Common myeloid progenitor, CD34-positive (primary cell): ENCODE results near the gene JAK3.
A peak's percentile ranks its signal among the peaks of the same experiment; 100 is the strongest.

ENCODE experiments used
- CTCF ChIA-PET: fragments of 350-600 bp; sonication (Branson Sonifier 250); formaldehyde crosslinking; loops from one replicate; lab custom pipeline; 2021; ENCODE audit warnings: antibody characterized with exemption; lab: Charles Lee
- POLR2A ChIA-PET: fragments of 350-600 bp; sonication (Branson Sonifier 250); formaldehyde crosslinking; loops from one replicate; lab custom pipeline; 2021; ENCODE audit warnings: antibody characterized with exemption; lab: Charles Lee
- DNase-seq, 3 donors: peaks; one replicate each; pipeline versions ENCODE4 v3.0.0 to v3.0.0-alpha.2; 2013
- H3K27ac ChIP-seq, 2 experiments: 1 replicate in 1 of 2; 2 replicates in 1 of 2; pipeline ENCODE4 v1.7.0; 2013; ENCODE audit warnings: inconsistent platforms in 2 of 2, low read length in 2 of 2, mild to moderate bottlenecking in 2 of 2, low read depth in 1 of 2, moderate library complexity in 1 of 2; ENCODE audit not compliant: severe bottlenecking in 2 of 2, insufficient read depth in 1 of 2, poor library complexity in 1 of 2
- H3K27me3 ChIP-seq, 5 experiments: replicated peaks in 2 of 5; 1 replicate in 3 of 5; 2 replicates in 2 of 5; pipeline versions ENCODE4 v1.6.1 to v1.7.0; 2013; ENCODE audit warnings: low read length in 4 of 5, mild to moderate bottlenecking in 2 of 5, moderate library complexity in 2 of 5, inconsistent platforms in 1 of 5; ENCODE audit not compliant: insufficient read depth in 5 of 5, control insufficient read depth in 4 of 5
- H3K36me3 ChIP-seq, 4 experiments: 1 replicate in 2 of 4; 2 replicates in 2 of 4; pipeline versions ENCODE4 v1.6.1 to v1.7.0; 2013; ENCODE audit warnings: low read length in 3 of 4, control low read depth in 1 of 4, mild to moderate bottlenecking in 1 of 4; ENCODE audit not compliant: control insufficient read depth in 4 of 4, insufficient read depth in 4 of 4
- H3K4me1 ChIP-seq, 4 experiments: 1 replicate in 3 of 4; 2 replicates in 1 of 4; pipeline versions ENCODE4 v1.6.1 to v1.7.1; 2013; ENCODE audit warnings: low read length in 3 of 4, mild to moderate bottlenecking in 3 of 4, control low read depth in 1 of 4, inconsistent platforms in 1 of 4, moderate library complexity in 1 of 4; ENCODE audit not compliant: control insufficient read depth in 4 of 4, insufficient read depth in 4 of 4; ENCODE audit errors: control extremely low read depth in 1 of 4
- H3K4me3 ChIP-seq, 7 experiments: 1 replicate in 4 of 7; 2 replicates in 3 of 7; pipeline versions ENCODE4 v1.5.1 to v1.7.0; 2013; ENCODE audit warnings: mild to moderate bottlenecking in 7 of 7, low read length in 6 of 7, moderate library complexity in 6 of 7, inconsistent platforms in 2 of 7, low read depth in 2 of 7, control low read depth in 1 of 7; ENCODE audit not compliant: insufficient read depth in 4 of 7, control insufficient read depth in 1 of 7; ENCODE audit errors: extremely low read depth in 1 of 7
- H3K9me3 ChIP-seq, 5 experiments: 1 replicate in 4 of 5; 2 replicates in 1 of 5; pipeline versions ENCODE4 v1.6.1 to v1.7.1; 2013; ENCODE audit warnings: low read length in 4 of 5, mild to moderate bottlenecking in 2 of 5, inconsistent platforms in 1 of 5, low read depth in 1 of 5, moderate library complexity in 1 of 5; ENCODE audit not compliant: control insufficient read depth in 4 of 5, insufficient read depth in 2 of 5; ENCODE audit errors: control extremely low read depth in 1 of 5
- WGBS: methylation state at CpG from one replicate; pipeline ENCODE4 v1.1.5; 2013; ENCODE audit not compliant: insufficient coverage; 5-methylcytosine and 5-hydroxymethylcytosine counted together

JAK3 gene

GRCh38 chr19:17872251-17873001 lies 24.6 kb upstream of the JAK3 start:
- CTCF ChIA-PET, result interaction anchor here (0.8 to 4.3 kb wide), 3 partner anchors 12 to 62 kb away, joined by 3 to 36 read pairs (median 29); partner anchors contain the start of genes CCDC124 and RPL18A
- Histone ChIP-seq H3K4me3 (peak overlapping the region in 6 of 7 experiments; percentile 26 to 74 (median 59)), H3K27ac (no peak overlapping the region), H3K9me3 (no peaks in the 10 kb centered on the region), H3K27me3 (peaks cover 0 to 20% (median 8%) of the 10 kb centered on the region in 5 experiments), H3K4me1 (peaks cover 0 to 27% (median 18%) of the 10 kb centered on the region in 4 experiments), H3K36me3 (no peaks in the 10 kb centered on the region)
- DNase-seq, result peak in 2 of 3 donors; percentile 51 to 60
- WGBS, result under 1% methylated on average over 39 of the region's 61 CpGs
- POLR2A ChIA-PET, result interaction anchor here (0.9 to 1.5 kb wide), 3 partner anchors 12 to 60 kb away, joined by 3 to 6 read pairs (median 5); partner anchors contain the start of genes CCDC124 and RPL18A

- peak within 1 kb of the TSS in 6 of 7 experiments; percentile 26 to 74 (median 59) for H3K4me3 ChIP-seq
- H3K27me3 ChIP-seq, result peaks cover 0 to 20% (median 8%) of the 10 kb centered on the region in 5 experiments
- no peak within 1 kb of the TSS for H3K27ac ChIP-seq
- POLR2A ChIA-PET, result interaction anchor here (0.9 to 1.5 kb wide), 3 partner anchors 12 to 61 kb away, joined by 3 to 6 read pairs (median 5); partner anchors contain the start of genes CCDC124 and RPL18A
- DNase-seq, result peak in 2 of 3 donors; percentile 52 to 64
- CTCF ChIA-PET, result interaction anchor here (0.8 to 4.3 kb wide), 4 partner anchors 11 to 63 kb away, joined by 3 to 36 read pairs (median 16); partner anchors contain the start of genes CCDC124 and RPL18A
- no peaks in the 10 kb centered on the region for H3K9me3 ChIP-seq
- H3K36me3 ChIP-seq, result no peaks in the 10 kb centered on the region
- peaks cover 0 to 27% (median 18%) of the 10 kb centered on the region in 4 experiments for H3K4me1 ChIP-seq
- 0% methylated on average over 15 of the region's 26 CpGs for WGBS
These were observed 24.1 kb upstream of the JAK3 start, which contains the start of gene SLC5A5 for GRCh38 chr19:17871878-17872250. Gene SLC5A5, plus strand, starts transcription at chr19:17871945. Its CDS starts 375 bp downstream, at chr19:17872320.

- WGBS, result 68% methylated on average over 10 of the region's 10 CpGs
- Histone ChIP-seq H3K27me3 (peaks cover 0 to 20% (median 8%) of the 10 kb centered on the region in 5 experiments), H3K36me3 (no peaks in the 10 kb centered on the region), H3K4me3 (peak overlapping the region in 4 of 7 experiments; percentile 19 to 74 (median 63)), H3K4me1 (peaks cover 0 to 27% (median 18%) of the 10 kb centered on the region in 4 experiments), H3K27ac (no peak overlapping the region), H3K9me3 (no peaks in the 10 kb centered on the region)
- POLR2A ChIA-PET, result interaction anchor here (0.9 to 1.5 kb wide), 3 partner anchors 11 to 62 kb away, joined by 3 to 6 read pairs (median 5); partner anchors contain the start of genes CCDC124 and RPL18A
- DNase-seq, result no peak
- CTCF ChIA-PET, result interaction anchor here (0.6 to 4.3 kb wide), 6 partner anchors 11 to 1622 kb away, joined by 3 to 36 read pairs (median 4); partner anchors contain the start of genes CCDC124 and RPL18A
These were observed 23.5 kb upstream of the JAK3 start for GRCh38 chr19:17871032-17871877.

DNA sequence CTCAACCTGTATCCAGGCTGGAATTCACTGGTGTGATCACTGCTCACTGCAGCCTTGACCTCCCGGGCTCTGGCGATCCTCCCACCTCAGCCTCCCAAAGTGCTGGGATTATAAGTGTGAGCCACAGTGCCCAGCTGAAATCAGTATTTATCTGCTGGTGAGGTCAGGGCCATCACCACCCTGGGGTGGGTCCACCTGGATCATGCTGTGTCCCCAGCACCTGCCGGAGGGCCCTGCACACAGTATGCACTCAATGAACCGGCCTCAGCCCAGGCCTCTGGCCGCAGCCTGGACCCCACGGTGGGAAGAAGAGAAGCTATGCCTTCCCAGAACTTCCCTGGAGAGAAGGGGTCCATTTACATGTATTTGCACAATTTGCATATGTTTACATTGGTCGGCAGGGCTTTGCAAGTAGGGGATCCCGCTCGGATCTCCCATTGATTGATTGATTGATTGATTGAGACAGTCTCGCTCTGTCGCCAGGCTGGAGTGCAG lies 21.4 kb upstream of the JAK3 start:
- ChIA-PET POLR2A (interaction anchor here (0.5 kb wide), 1 partner anchor 67 kb away, joined by 6 read pairs; no protein-coding TSS in a partner anchor), CTCF (interaction anchor here (1.8 to 4.3 kb wide), 2 partner anchors 10 to 62 kb away, joined by 5 to 36 read pairs; partner anchors contain the start of genes CCDC124 and RPL18A)
- no peak for DNase-seq
- 91% methylated on average over 9 of the region's 11 CpGs for WGBS
- Histone ChIP-seq H3K4me3 (no peak overlapping the region), H3K27ac (no peak overlapping the region), H3K9me3 (no peaks in the 10 kb centered on the region), H3K36me3 (peaks cover 0 to 14% (median 4%) of the 10 kb centered on the region in 4 experiments), H3K4me1 (peaks cover 0 to 25% (median 18%) of the 10 kb centered on the region in 4 experiments), H3K27me3 (peaks cover 0 to 20% (median 8%) of the 10 kb centered on the region in 5 experiments)

DNA sequence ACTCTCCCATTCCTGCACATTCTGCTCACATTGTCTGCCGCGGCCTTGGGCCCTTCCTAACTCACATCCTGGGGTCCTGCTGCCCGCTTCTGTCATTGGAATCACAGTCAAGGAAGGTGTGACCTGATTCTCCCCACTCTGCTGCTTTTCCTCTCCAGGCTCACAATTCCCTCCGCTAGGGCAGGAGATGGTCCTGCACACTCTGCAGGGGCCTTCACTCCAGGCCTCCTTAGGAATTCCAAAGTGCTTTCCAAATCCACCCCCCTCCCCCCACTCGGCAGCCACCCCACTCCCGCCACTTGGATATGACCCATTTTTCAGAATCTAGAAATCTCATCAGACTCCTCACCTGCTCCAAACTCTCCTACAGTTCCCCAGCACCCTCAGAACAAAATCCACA lies 20.9 kb upstream of the JAK3 start:
- H3K9me3 ChIP-seq, result no peaks in the 10 kb centered on the region
- no peak overlapping the region for H3K27ac ChIP-seq
- POLR2A ChIA-PET, result no interaction called here
- H3K4me1 ChIP-seq, result peaks cover 0 to 21% (median 14%) of the 10 kb centered on the region in 4 experiments
- no peak for DNase-seq
- CTCF ChIA-PET, result interaction anchor here (1.8 to 4.3 kb wide), 2 partner anchors 9 to 63 kb away, joined by 5 to 36 read pairs; partner anchors contain the start of genes CCDC124 and RPL18A
- peaks cover 0 to 18% (median 6%) of the 10 kb centered on the region in 5 experiments for H3K27me3 ChIP-seq
- H3K4me3 ChIP-seq, result no peak overlapping the region
- peaks cover 0 to 19% (median 8%) of the 10 kb centered on the region in 4 experiments for H3K36me3 ChIP-seq
- 93% methylated on average over 6 of the region's 6 CpGs for WGBS

DNA sequence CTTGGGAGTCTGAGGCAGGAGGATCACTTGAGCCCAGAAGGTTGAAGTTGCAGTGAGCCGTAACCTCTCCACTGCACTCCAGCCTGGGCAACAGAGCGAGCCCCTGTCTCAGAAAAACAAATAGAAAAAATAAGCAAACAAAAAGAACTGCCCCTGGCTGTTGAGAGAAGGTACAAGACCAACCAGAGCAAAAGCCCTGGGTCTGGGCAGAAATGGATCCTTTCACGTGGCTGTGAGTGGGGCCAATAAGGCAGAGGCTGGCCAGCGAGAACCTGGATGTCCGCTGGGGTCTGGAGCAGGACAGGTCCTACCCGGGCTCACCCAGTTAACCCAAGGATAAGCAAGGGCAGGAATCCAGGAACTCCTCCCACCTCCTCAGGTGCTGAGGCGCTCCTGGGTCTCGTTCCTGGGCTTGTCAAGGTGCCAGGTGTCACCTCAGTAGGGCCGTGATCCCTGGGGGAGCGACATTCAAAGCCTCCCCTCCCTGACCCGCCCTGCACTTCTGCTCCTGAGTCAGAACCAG lies 19.2 kb upstream of the JAK3 start:
- Histone ChIP-seq H3K9me3 (no peaks in the 10 kb centered on the region), H3K4me3 (no peak overlapping the region), H3K27me3 (peaks cover 0 to 7% (median 4%) of the 10 kb centered on the region in 5 experiments), H3K36me3 (peaks cover 5 to 35% (median 23%) of the 10 kb centered on the region in 4 experiments), H3K4me1 (peaks cover 0 to 7% (median 3%) of the 10 kb centered on the region in 4 experiments), H3K27ac (no peak overlapping the region)
- DNase-seq, result no peak
- ChIA-PET POLR2A (no interaction called here), CTCF (interaction anchor here (1.0 to 1.1 kb wide), 3 partner anchors 66 to 128 kb away, joined by 3 to 5 read pairs (median 4); partner anchors contain the start of gene CCDC124)
- 93% methylated on average over 7 of the region's 11 CpGs for WGBS
